Muscle of back (tissue), 11 donors: ENCODE data around the gene MYMK. TPM values are rescaled to one million over a fixed set of nuclear protein-coding genes. Genes with fewer than 3 reads are reported as not detected.
A peak's percentile ranks its signal among the peaks of the same experiment; 100 is the strongest.

Source experiments
- DNase-seq, 3 donors: peaks; one replicate each; pipeline versions ENCODE4 v3.0.0 to v3.0.0-alpha.2; 2013
- polyA plus RNA-seq, 10 donors: library from polyadenylated mRNA; unstranded; fragments of 120-200 nt; gene quantifications; one replicate each; pipeline ENCODE4 v1.2.1, GENCODE V29; 2013; ENCODE audit not compliant: insufficient read length in 10 of 10

Gene MYMK
- polyA plus RNA-seq, 10 donors = 39.8 to 75.9 (median 49.5) TPM

- no peak for DNase-seq
Measured at GRCh38 chr9:133487331-133487725, 37.4 kb downstream of the MYMK start.

GRCh38 chr9:133485531-133486260 lies 39.1 kb downstream of the MYMK start:
- no peak for DNase-seq

GRCh38 chr9:133484671-133485437 lies 39.9 kb downstream of the MYMK start:
- DNase-seq = no peak

DNA sequence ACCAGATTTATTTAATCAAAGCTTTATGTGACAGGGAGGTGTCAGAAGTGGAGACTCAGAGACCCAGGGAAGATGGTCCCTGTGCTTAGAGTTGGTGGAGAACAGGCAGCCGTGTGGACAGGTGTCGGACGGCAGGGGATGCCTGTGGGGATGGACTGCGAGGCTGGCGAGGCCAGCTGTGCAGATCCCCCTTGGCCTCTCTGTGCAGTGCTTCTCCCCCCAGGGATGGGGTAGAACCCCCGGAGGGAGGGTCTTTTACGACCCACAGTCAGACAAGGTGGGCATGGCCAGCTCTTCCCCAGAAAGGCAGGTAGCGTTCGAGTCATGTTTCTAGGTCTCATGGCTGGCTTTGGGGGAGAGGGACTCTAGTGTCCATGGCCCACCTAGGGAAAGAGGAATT lies 41.1 kb downstream of the MYMK start:
- no peak for DNase-seq

- peak; percentile 62 to 90 (median 78) for DNase-seq
Measured at GRCh38 chr9:133478851-133479711, 45.7 kb downstream of the MYMK start, which contains the start of gene SLC2A6. Gene SLC2A6 (minus strand): TSS chr9:133479099. CDS start chr9:133479059, 40 bp downstream.

- no peak for DNase-seq
Measured at GRCh38 chr9:133477992-133478850, 46.5 kb downstream of the MYMK start.

GRCh38 chr9:133477461-133477860 lies 47.3 kb downstream of the MYMK start:
- no peak for DNase-seq

DNA sequence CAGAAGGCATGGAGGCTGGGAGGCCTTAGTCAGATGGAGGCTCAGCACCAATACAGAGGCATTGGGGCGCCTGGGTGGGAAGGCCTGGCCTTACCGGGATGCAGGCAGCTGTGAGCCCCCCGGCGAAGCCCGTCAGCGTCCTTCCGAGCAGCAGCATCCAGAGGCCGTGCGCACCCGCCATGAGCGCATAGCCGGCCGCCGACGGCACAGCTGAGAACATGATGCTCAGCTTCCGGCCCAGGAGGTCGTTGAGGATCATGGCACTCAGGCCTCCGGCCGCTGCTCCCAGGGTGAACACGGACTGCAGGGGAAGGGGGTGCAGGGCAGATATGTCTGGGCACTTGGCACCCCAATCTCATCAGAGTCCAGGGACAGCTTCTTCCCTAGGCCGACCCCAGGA lies 47.8 kb downstream of the MYMK start:
- DNase-seq = no peak

GRCh38 chr9:133476036-133476931 lies 48.5 kb downstream of the MYMK start:
- no peak for DNase-seq

DNA sequence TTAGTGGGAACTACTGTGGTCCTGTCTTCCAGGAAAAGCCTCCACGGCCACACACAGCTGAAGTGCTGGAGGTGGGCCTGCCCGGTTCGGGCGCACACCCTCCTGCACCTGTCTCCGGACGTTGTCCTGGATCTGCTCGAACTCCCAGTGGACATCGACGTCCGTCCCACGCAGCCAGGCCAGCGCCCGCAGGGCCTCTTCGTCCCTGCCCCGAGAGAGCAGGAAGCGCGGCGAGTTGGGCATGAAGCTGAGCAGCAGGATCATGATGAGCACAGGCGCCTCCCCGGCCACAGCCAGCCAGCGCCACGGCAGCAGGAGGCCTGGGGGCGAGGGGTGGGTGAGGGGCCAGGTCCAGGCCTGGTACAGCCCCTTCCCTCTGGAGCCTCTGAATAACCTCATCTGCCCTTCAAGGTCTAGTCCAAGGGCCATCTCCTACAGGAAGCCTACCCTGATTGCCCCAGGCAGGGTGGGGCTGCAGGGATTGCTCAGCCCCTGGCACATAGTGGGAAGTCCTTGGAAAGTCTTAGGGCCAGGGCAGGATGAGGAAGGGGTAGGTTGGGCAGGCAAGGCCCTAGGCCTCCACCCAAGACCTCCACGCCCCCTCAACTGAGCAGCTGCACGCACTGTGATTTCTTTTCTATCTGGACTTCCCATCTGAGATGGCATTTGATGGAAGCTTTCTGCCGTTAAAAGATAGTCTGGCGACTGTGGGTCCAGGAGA lies 49.3 kb downstream of the MYMK start:
- no peak for DNase-seq

DNA sequence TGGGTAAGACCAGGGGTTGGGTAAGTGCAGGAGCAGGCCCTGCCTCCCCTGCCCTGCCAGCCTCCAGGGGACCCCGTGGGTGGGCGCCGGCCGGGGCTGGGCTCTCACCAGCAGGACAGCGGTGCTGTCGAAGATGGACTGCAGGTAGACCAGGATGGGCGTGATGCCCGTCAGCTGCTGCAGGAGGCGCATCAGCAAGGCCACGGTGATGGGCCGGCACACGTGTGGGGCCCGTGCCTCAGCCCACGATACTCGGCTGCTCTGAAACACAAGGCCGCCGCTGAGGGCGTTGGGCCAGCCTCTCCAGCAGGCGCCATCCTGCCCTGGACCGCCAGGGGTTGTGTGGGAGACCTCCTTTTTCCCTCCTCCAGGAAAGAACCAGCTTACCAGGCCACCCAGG lies 49.9 kb downstream of the MYMK start:
- DNase-seq = no peak

DNA sequence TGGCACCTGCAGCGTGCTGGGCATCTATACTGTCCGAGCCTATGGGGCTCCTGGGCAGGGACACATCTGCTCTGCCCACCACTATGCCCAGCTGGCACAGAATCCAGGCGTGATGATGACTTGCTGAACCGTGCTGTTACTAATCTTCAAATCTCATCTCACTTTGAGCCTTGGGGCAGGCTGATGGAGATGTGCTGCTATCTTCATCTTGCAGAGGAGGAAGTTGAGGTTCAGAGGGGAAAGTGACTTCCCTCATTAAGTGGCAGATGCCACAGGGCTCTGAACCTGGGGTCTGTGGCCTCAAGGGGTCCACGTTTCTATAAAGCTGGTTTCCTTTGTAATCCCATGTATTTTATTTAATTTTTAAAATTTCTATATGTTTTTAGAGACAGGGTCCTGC lies 50.5 kb downstream of the MYMK start:
- DNase-seq = no peak

- no peak for DNase-seq
Measured at GRCh38 chr9:133473743-133474142, 51.0 kb downstream of the MYMK start.

DNA sequence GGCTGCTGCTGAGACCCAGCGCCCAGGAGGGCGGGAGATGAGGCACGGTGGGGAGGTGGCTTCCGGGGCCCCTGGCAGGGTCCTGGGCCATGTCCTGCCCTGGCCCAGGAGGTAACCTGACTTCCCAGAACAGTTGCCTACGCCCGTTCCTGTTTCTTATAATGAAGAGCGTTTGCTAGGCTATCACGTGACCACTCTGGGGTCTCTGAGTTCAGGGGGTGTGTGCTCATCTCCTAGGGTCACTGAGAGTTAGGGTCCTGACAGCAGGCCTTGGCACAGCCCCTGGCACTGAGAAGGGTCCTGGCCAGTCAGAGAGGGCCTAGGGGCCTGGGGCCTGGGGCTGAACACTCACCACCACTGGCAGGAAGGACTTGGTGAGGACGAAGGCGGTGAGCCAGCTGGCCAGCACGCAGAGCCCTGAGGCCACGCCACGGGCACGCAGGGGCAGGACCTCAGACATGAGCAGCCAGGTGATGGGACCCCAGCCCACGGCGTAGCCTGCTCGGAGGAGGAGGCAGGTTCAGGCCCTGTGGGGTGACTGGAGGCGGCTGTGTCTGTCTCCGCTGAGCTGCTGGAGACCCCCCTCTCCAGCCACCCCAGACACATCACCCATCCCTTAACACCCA lies 51.9 kb downstream of the MYMK start:
- no peak for DNase-seq

GRCh38 chr9:133472277-133472645 lies 52.5 kb downstream of the MYMK start:
- no peak for DNase-seq

GRCh38 chr9:133471551-133472276 lies 53.0 kb downstream of the MYMK start:
- DNase-seq = no peak

DNA sequence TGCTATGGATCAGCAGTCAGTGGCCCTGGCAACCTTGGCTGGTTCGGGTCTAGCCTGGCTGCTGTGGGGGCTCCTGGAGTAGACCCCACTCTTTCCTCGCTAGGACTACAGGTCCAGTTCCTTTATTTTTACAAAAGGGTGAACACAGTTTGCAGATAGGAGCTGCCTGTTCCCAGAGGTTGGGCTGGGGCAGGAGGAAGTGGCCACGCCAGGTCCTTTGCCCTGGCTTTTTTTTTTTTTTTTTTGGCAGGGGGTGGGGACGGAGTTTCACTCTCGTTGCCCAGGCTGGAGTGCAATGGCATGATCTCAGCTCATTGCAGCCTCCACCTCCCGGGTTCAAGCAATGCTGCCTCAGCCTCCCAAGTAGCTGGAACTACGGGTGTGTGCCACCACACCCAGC lies 53.8 kb downstream of the MYMK start:
- DNase-seq = no peak

- DNase-seq = no peak
Measured at GRCh38 chr9:133470427-133470924, 54.3 kb downstream of the MYMK start.
